RWPE1 (cell line): ENCODE data around the gene NPEPPS.
"Not testable (repeated sequence)": the region's sequence is repeated elsewhere in the genome, so short reads cannot be mapped to it uniquely, and the experiment has no call there.

Experiments used
- CTCF ChIA-PET: fragments of 350-600 bp; sonication (Branson Sonifier 250); formaldehyde crosslinking; extraction: SDS; loops from one replicate; lab custom pipeline; 2021; lab: Yijun Ruan, JAX
- POLR2A ChIA-PET: fragments of 400-600 bp; formaldehyde crosslinking; extraction: SDS; loops from one replicate; lab custom pipeline; 2020; ENCODE audit warnings: antibody characterized with exemption; ENCODE audit not compliant: low non-redundant PET; lab: Yijun Ruan, JAX
- DNase-seq: peaks from one replicate; pipeline ENCODE4 v3.0.0; 2012; ENCODE audit warnings: low spot score
- H3K27ac ChIP-seq: fragments of 450-650 bp; 2 replicates; pipeline ENCODE4 v1.5.1; 2017

NPEPPS gene

DNA sequence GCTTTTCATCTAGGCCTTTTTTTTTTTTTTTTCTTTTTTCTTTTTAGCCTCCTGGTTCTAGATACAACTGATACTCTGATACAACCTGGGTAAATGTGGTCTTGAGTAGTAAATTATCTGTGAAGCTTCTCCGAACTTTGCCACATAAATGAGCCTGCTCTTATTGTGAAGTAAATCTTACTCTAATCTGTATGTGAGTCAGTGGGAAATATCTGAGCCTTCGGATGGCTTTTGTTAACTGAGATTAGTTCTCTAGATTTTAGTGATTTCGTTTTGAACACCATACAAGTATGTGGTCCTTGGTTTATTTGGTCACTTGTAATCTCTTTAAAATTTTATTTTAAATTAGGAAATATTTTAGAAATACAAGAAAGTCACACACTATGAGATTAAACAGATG lies 8.2 kb downstream of the NPEPPS start:
- CTCF ChIA-PET, H3K27ac ChIP-seq, POLR2A ChIA-PET, DNase-seq: not testable (repeated sequence)

DNA sequence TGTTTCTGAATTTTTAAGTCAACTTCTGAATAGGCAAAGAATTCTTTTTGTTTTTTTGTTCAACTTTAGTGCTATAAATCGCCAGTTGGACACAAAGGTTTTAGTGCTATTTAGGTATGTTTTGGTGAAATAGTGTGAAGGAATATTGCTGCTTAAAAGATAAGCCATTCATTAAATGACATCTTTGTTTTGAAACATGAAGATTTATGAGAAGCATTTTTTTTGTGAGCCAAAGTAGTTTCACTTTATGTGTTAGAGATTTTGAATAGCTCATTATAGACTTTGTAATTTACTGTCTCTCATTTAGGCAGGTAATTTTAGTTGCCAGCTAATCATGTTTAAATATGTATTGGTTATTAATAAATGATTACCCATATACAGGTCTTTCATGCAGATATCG lies 10.8 kb downstream of the NPEPPS start:
- H3K27ac ChIP-seq, POLR2A ChIA-PET, DNase-seq: not testable (repeated sequence)
- CTCF ChIA-PET: interaction anchor here (0.6 kb wide), 1 partner anchor 70 kb away, joined by 3 read pairs; no protein-coding TSS in a partner anchor

DNA sequence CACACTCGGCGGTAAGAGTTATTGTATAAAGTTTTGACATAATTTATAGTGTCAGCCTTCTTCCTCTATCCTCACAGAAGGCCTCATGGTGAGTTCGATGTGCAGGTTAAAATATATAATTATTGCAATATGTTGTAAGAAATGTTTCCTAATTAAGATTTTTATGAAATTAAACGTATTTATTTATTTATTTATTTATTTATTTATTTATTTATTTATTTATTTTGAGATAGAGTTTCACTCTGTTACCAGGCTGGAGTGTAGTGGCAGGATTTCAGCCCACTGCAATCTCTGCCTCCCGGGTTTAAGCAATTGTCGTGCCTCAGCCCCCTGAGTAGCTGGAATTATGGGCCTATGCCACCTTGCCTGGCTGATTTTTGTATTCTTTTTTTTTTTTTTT lies 13.4 kb downstream of the NPEPPS start:
- POLR2A ChIA-PET, H3K27ac ChIP-seq, CTCF ChIA-PET, DNase-seq: not testable (repeated sequence)

DNA sequence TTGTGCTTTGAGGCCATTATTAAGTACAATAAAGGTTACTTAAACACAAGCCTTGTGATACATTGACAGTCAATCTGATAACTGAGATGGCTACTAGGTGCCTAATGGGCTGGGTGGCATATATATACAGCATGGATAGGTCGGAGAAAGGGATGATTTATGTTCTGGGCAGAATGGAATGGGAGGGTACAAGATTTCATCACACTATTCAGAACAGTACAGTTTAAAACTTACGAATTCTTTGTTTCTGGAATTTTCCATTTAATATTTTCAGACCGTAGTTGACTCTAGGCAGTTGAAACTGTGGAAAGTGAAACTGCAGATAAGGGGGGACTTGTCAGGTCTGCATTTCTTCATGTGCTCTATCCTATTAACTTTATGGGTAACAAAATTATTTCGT lies 23.8 kb downstream of the NPEPPS start:
- CTCF ChIA-PET, POLR2A ChIA-PET, DNase-seq, H3K27ac ChIP-seq: not testable (repeated sequence)

DNA sequence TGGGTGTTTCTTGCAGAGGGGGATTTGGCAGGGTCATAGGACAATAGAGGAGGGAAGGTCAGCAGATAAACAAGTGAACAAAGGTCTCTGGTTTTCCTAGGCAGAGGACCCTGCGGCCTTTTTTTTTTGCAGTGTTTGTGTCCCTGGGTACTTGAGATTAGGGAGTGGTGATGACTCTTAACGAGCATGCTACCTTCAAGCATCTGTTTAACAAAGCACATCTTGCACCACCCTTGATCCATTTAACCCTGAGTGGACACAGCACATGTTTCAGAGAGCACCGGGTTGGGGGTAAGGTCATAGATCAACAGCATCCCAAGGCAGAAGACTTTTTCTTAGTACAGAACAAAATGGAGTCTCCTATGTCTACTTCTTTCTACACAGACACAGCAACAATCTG lies 25.2 kb downstream of the NPEPPS start:
- CTCF ChIA-PET, DNase-seq: not testable (repeated sequence)

DNA sequence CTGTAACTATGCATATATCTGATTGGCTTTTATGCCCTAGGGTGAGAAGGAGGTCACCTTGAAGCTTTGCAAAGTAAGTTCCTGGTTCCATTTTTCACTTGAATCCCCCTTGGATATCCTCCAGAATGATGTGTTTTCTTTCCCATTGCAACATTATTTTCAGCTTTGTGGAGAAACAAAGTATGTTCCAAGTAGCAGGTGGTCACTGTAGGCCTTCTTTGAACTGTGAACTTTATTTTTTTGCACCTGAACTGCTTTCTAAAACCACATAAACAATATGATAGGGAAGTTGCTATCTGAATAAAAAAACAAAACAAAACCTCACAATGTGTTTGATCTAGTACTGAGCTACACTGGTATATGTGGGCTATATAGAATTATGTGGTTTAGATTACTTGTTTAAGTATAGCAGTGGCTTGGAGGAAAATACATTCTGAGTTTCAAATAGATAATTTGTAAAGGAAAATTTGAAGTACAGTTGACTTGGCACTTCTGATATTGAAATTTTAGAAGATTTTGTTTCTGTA lies 29.7 kb downstream of the NPEPPS start:
- H3K27ac ChIP-seq, DNase-seq, POLR2A ChIA-PET, CTCF ChIA-PET: not testable (repeated sequence)

More for the DNA sequence above, 25.2 kb downstream of the NPEPPS start:
- H3K27ac ChIP-seq, POLR2A ChIA-PET: not testable (repeated sequence)

DNA sequence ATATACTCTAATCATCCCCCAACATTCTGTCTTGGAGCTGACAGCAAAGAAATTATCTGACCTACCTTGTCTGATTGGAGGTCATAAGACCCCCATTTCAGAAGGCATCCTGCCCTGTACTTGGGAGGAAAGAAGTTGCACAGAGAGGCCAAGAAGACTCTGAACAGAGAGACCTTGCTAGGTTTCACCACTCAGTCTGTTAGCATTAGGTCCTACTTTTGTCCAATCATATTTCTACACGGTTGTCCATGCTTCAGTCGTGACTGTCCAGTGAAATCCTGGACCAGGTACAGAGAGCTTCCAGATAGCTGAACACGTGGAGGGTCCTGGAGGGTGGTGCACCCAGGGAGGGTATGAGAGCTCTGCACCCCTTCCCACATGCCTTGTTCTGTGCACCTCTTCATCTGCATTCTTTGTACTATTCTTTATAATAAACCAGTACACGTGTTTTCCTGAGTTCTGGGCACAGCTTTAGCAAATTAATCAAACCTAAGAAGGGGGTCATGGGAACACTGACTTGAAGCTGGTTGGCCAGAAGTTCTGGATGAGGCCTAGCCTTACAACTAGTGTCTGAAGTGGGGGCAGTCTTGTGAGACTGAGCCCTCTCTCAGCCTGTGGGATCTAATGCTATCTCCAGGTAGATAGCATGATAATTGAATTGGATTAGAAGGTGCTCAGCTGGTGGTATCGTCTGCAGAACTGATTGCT lies 30.9 kb downstream of the NPEPPS start:
- H3K27ac ChIP-seq, POLR2A ChIA-PET, DNase-seq, CTCF ChIA-PET: not testable (repeated sequence)

DNA sequence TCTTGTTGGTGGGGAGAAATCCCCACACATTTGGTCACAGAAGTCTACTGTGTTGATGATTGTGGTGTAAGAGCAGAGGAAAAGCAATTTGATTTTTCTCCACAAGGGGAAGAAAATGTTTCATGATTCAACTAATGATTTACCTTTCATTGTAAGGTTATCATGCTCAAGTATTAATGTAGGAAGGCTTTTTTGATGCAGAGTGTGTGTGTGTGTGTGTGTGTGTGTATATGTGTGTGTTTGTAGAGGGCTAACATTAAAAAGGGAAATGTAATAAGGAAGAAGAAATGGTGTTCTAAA lies 31.4 kb downstream of the NPEPPS start:
- H3K27ac ChIP-seq, POLR2A ChIA-PET, CTCF ChIA-PET, DNase-seq: not testable (repeated sequence)

DNA sequence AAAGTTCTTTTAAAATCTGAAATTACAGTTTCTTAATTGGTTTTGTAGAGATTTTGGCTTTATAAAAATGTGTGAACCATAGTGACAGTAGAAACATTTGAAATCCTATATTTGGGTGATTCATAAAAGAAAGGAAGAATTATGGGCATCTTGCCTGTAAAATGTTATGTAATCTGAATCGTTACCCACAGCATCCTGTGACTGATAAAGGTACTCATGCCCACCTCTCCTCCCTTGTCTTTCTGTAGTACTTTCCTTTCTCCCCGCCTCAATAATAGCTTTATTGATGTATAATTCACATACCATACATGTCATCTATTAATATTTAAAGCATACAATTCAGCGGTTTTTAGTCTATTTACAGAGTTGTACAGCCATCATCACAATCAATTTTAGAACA lies 36.4 kb downstream of the NPEPPS start:
- CTCF ChIA-PET, H3K27ac ChIP-seq, POLR2A ChIA-PET: not testable (repeated sequence)
- DNase-seq: peak; percentile 3

DNA sequence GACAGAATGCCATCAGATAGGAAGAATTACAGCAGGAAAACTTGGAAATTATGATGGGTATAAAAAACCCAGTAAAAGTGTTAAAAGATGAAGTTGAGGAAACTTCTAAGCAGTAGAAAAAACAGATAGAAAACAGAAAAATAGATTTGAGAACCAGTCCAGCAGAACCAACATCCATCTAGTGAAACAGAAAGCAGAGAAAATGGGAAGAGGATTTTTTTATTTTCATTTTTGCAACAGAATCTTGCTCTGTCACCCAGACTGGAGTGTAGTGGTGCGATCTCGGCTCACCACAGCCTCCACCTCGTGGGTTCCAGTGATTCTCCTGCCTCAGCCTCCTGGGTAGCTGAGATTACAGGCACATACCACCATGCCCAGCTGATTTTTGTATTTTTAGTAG lies 41.7 kb downstream of the NPEPPS start:
- CTCF ChIA-PET, DNase-seq, POLR2A ChIA-PET, H3K27ac ChIP-seq: not testable (repeated sequence)

DNA sequence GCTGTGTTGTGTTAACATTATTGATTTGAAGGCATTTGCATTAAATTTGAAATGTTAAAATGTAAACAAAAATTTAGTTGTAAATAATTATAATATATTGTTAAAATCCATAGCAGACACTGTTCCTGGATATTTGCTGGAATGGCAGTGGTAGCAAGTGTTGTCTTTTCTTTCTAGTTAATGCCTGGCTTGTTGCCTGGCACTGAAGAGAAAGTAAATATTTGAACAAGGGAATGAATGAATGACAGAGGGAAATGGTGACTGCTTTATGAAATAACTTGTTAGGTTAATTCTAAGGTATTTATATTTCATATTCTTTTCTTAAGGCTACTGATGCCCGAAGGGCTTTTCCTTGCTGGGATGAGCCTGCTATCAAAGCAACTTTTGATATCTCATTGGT lies 51.5 kb downstream of the NPEPPS start:
- POLR2A ChIA-PET, H3K27ac ChIP-seq, DNase-seq, CTCF ChIA-PET: not testable (repeated sequence)

DNA sequence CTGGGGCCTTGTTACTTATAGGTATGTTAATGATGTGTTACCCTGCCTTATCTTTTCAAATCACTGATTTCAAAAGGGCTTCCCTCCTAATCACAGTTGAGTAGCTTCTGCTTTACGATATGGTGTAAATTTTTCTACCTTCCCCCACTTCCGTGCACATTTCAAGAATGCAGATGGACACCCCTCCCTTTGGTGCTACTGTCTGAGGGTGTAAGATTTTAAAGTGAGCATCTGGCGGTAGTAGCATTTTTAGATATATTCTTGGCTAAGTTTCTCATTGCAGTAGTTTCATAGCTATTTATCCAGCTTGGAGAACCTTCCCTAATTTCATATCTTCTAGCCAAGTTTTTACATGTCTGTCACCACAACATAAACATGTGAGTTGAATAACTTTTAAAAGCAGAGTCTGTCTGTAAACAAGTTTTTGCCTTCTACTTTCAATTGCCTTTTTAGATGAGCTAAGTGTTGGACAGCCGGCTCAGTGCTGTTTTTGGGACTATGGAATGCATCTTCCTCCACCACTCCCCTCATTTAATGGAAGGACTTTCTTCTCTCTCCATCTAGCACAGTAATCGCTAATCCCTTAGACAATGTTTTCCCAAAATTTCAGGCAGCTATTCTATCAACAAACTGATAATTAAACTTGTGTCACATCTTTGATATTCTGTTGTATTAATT lies 55.6 kb downstream of the NPEPPS start:
- CTCF ChIA-PET, POLR2A ChIA-PET, DNase-seq, H3K27ac ChIP-seq: not testable (repeated sequence)

DNA sequence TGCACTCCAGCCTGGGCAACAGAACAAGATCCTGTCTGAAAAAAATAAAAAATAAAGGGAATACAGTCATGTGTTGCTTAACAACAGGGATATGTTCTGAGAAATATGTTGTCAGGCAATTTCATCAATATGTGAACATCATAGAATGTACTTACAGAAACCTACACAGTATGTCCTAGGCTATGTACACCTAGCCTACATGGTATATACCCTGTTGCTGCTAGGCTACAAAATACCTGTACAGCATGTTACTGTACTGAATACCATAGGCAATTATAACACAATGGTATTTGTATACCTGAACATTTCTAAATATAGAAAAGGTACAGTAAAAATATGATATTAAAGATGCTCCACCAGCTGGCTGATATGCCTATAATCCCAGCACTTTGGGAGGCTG lies 62.6 kb downstream of the NPEPPS start:
- CTCF ChIA-PET: interaction anchor here (0.6 kb wide), 2 partner anchors 71 to 78 kb away, joined by 3 read pairs; no protein-coding TSS in a partner anchor
- H3K27ac ChIP-seq, DNase-seq, POLR2A ChIA-PET: not testable (repeated sequence)
